Right lobe of liver (tissue), 4 donors: ENCODE results near the gene C16orf78.

ENCODE experiments used
- POLR2A ChIP-seq: fragments of 450-650 bp; IDR thresholded peaks from one replicate; pipeline ENCODE4 v1.6.1; 2017; ENCODE audit warnings: antibody characterized with exemption, mild to moderate bottlenecking
- TF ChIP-seq, protein P1 (sequence below), 4 donors: fragments of 200-600 bp in 3 of 4; fragments of 450-650 bp in 1 of 4; IDR thresholded peaks; one replicate each; pipeline versions ENCODE4 v1.5.1 to v1.8.0; 2016 to 2022; ENCODE audit warnings: antibody characterized with exemption in 4 of 4, mild to moderate bottlenecking in 2 of 4
- donor health status: DM: no; HTN: no; CAD: no.
- donor health status: DM: no; HTN: no; CAD: no.
- donor health status: DM: no; HTN: yes; CAD: no.

- TF ChIP-seq, protein P1, sequence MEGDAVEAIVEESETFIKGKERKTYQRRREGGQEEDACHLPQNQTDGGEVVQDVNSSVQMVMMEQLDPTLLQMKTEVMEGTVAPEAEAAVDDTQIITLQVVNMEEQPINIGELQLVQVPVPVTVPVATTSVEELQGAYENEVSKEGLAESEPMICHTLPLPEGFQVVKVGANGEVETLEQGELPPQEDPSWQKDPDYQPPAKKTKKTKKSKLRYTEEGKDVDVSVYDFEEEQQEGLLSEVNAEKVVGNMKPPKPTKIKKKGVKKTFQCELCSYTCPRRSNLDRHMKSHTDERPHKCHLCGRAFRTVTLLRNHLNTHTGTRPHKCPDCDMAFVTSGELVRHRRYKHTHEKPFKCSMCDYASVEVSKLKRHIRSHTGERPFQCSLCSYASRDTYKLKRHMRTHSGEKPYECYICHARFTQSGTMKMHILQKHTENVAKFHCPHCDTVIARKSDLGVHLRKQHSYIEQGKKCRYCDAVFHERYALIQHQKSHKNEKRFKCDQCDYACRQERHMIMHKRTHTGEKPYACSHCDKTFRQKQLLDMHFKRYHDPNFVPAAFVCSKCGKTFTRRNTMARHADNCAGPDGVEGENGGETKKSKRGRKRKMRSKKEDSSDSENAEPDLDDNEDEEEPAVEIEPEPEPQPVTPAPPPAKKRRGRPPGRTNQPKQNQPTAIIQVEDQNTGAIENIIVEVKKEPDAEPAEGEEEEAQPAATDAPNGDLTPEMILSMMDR (IDR thresholded peaks at IDR 0.05), result no peak
- TF ChIP-seq POLR2A, result no peak
Observed at GRCh38 chr16:49442805-49443204, 69.2 kb downstream of the C16orf78 start.
